Lung (tissue), 12 donors: Measurements from ENCODE around the gene COL11A2. TPM values are rescaled to one million over a fixed set of nuclear protein-coding genes. Genes with fewer than 3 reads are reported as not detected.

Experiments
- ATAC-seq: fragments of 200-7000 bp; cut with Tn5 transposase; one replicate; pipeline ENCODE4 v1.9.1; 2020; ENCODE audit warnings: moderate number of reproducible peaks; ENCODE audit not compliant: insufficient read depth, low FRiP score
- DNase-seq, 3 donors: peaks; one replicate each; pipeline ENCODE4 v3.0.0-alpha.2; 2013 to 2017
- H3K27ac ChIP-seq, 2 donors: one replicate each; pipeline ENCODE4 v1.5.1; 2013; ENCODE audit warnings: mild to moderate bottlenecking in 2 of 2, moderate library complexity in 2 of 2, control low read depth in 1 of 2, inconsistent platforms in 1 of 2, low read depth in 1 of 2, low read length in 1 of 2
- H3K27me3 ChIP-seq, 3 donors: one replicate each; pipeline ENCODE4 v1.5.1; 2013; ENCODE audit warnings: low read length in 2 of 3; ENCODE audit not compliant: control insufficient read depth in 3 of 3, insufficient read depth in 3 of 3
- H3K36me3 ChIP-seq, 4 donors: one replicate each; pipeline ENCODE4 v1.5.1; 2013; ENCODE audit warnings: low read length in 4 of 4, mild to moderate bottlenecking in 1 of 4, moderate library complexity in 1 of 4; ENCODE audit not compliant: control insufficient read depth in 4 of 4, insufficient read depth in 4 of 4
- H3K4me1 ChIP-seq, 5 donors: one replicate each; pipeline ENCODE4 v1.5.1; 2013; ENCODE audit warnings: low read length in 5 of 5, mild to moderate bottlenecking in 2 of 5, moderate library complexity in 1 of 5; ENCODE audit not compliant: control insufficient read depth in 5 of 5, insufficient read depth in 5 of 5
- H3K4me3 ChIP-seq: one replicate; pipeline ENCODE4 v1.5.1; 2013; ENCODE audit warnings: mild to moderate bottlenecking, control low read depth, moderate library complexity
- H3K9ac ChIP-seq, 2 donors: one replicate each; pipeline ENCODE4 v1.5.1; 2013; ENCODE audit warnings: low read length in 2 of 2, control low read depth in 1 of 2; ENCODE audit not compliant: insufficient read depth in 1 of 2
- H3K9me3 ChIP-seq, 4 donors: one replicate each; pipeline ENCODE4 v1.5.1; 2013; ENCODE audit warnings: low read length in 3 of 4, mild to moderate bottlenecking in 1 of 4, moderate library complexity in 1 of 4; ENCODE audit not compliant: control insufficient read depth in 4 of 4, insufficient read depth in 3 of 4
- CTCF ChIP-seq: IDR thresholded peaks from 2 replicates; pipeline ENCODE4 v1.5.1; 2012; ENCODE audit warnings: mild to moderate bottlenecking; ENCODE audit errors: control extremely low read depth, extremely low read depth
- WGBS, 2 donors: extraction: QIAGEN DNeasy Blood & Tissue Kit; methylation state at CpG; one replicate each; pipeline ENCODE4 v1.1.7; 2013; 5-methylcytosine and 5-hydroxymethylcytosine counted together
- polyA plus RNA-seq, 2 donors: library from polyadenylated mRNA; stranded (reverse); fragments of 200-250 nt; gene quantifications; one replicate each; pipeline ENCODE4 v1.2.1, GENCODE V29; 2013
- total RNA-seq, 2 donors: library from RNA; depleted of rRNA in 1 of 2; stranded (reverse); fragments of >200 nt in 1 of 2; gene quantifications; one replicate each; pipeline ENCODE4 v1.2.1, GENCODE V29; 2014 to 2021
- donor health status: control.
- donor health status: control.
- donor health status: Bipolar disorder and iron deficiency.
- donor health status: healthy.
- donor health status: DM: yes; HTN: yes; CAD: no.

Gene COL11A2
- total and polyA plus RNA-seq, 4 donors, result 0.32 to 2.4 (median 0.90) TPM

DNA sequence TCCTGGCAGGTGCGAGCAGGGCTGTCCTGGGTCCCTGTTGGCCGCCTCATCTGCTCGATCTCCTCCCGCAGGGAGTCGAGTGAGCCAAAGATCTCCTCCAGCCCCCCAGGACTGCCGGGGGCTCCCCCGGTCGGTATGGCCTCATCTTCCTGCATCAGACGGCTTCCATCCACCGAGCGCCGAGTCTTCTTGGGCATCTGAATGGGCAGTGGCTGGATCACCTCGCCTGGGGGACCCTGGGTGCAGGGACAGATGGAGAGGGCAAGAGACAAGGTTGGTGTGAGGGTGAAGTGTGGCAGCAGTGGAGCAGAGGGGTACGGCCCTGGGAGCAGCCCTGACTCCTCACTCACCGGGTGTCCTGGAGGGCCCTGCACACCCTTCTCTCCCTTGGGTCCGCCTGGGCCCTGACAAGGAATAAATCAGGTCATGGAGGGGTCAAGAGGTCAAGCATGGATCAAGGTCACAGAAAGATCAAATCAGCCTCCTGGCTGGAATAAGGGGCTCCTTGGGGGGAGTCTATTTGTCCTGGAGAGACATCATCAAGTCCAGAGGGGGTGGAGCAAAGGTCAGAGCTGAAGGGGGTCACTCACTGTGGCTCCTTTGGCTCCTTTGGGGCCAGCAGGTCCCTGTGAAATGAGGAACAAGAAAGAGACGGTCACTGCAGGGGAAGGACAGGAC lies 26.5 kb downstream of the COL11A2 start:
- no peak for DNase-seq
- H3K4me3 ChIP-seq, result no peak overlapping the region
- WGBS, 2 donors, result 90% methylated on average over 17 of the region's 17 CpGs
- no peaks in the 10 kb centered on the region for H3K36me3 ChIP-seq
- no peak overlapping the region for H3K27ac ChIP-seq
- no peaks in the 10 kb centered on the region for H3K27me3 ChIP-seq
- no peak for TF ChIP-seq CTCF
- H3K9me3 ChIP-seq, result no peaks in the 10 kb centered on the region
- H3K4me1 ChIP-seq, result peaks cover 0 to 12% (median 0%) of the 10 kb centered on the region in 5 donors
- no peak overlapping the region for H3K9ac ChIP-seq
- ATAC-seq, result no peak

DNA sequence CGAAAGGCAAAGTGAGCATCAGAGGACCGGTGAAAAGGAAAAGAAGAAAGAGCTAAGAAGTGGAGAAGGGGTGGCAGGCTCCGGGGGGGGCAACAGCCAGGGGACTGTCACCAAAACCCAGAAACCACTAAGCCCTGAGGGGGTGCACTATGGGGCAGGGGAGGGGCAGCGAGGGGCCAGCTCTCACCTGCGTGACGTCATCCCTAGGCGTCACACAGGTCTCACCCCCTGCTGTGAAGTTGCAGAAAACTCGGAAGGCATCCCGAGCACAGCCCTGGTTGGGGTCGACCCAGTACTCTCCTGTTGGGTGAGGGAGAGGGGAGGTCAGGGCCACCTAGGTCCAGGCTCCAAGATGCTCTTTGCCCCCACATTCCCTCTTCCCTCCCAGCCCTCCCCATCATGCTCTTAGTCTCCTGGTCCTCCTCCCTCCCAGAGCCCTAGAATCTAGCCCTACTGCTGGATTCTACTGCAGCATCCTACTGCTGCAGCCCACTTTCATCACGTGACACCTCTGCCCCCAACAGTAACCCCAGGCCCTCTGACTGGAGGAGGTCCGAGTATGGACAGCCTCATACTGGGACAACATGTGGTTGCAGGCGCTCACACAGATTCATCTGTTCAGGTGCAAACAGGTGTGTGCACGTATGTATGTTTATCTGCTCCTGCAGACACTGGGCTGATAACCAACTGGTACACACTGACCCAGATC lies 27.4 kb downstream of the COL11A2 start:
- DNase-seq (no peak), ATAC-seq (no peak)
- Histone ChIP-seq H3K9ac (no peak overlapping the region), H3K36me3 (no peaks in the 10 kb centered on the region), H3K27me3 (no peaks in the 10 kb centered on the region), H3K9me3 (no peaks in the 10 kb centered on the region), H3K4me3 (no peak overlapping the region), H3K4me1 (peaks cover 0 to 12% (median 0%) of the 10 kb centered on the region in 5 donors), H3K27ac (no peak overlapping the region)
- WGBS, 2 donors, result 74 to 78% methylated on average over 14 of the region's 14 CpGs
- TF ChIP-seq CTCF, result no peak

- no peak overlapping the region for H3K9ac ChIP-seq
- H3K27ac ChIP-seq, result no peak overlapping the region
- WGBS, 2 donors, result 69 to 83% methylated on average over 10 of the region's 10 CpGs
- peaks cover 0 to 12% (median 0%) of the 10 kb centered on the region in 5 donors for H3K4me1 ChIP-seq
- no peaks in the 10 kb centered on the region for H3K9me3 ChIP-seq
- H3K27me3 ChIP-seq, result no peaks in the 10 kb centered on the region
- TF ChIP-seq CTCF, result no peak
- ATAC-seq (no peak), DNase-seq (no peak)
- no peaks in the 10 kb centered on the region for H3K36me3 ChIP-seq
- H3K4me3 ChIP-seq, result no peak overlapping the region
Observed at GRCh38 chr6:33164176-33164575, 28.1 kb downstream of the COL11A2 start.
